Amniotic stem cell (primary cell): ENCODE data around the gene ZNF668.
"Not testable (repeated sequence)": the region's sequence is repeated elsewhere in the genome, so short reads cannot be mapped to it uniquely, and the experiment has no call there.

Experiments used
- DNase-seq: peaks from one replicate; lab custom pipeline; 2025; lab: John Stamatoyannopoulos, UW

The ZNF668 gene

GRCh38 chr16:31100876-31101641 is 27.0 kb upstream of the ZNF668 start:
- not testable (repeated sequence) for DNase-seq

- DNase-seq, result no peak
These were observed 26.0 kb upstream of the ZNF668 start for GRCh38 chr16:31099860-31100638.

- peak; percentile 99 for DNase-seq
These were observed 20.5 kb upstream of the ZNF668 start, which contains the start of gene VKORC1 for GRCh38 chr16:31094424-31095120. Gene VKORC1, minus strand, starts transcription at chr16:31094797. Its CDS starts 68 bp downstream, at chr16:31094729.

- DNase-seq, result no peak
These were observed 20.0 kb upstream of the ZNF668 start for GRCh38 chr16:31094088-31094423.

- DNase-seq, result no peak
These were observed 19.2 kb upstream of the ZNF668 start for GRCh38 chr16:31093132-31093703.

- no peak for DNase-seq
These were observed 18.3 kb upstream of the ZNF668 start for GRCh38 chr16:31092330-31092729.

- DNase-seq, result no peak
These were observed 16.5 kb upstream of the ZNF668 start for GRCh38 chr16:31090540-31090939.

GRCh38 chr16:31089199-31089598 is 15.2 kb upstream of the ZNF668 start:
- DNase-seq, result no peak

- DNase-seq, result no peak
These were observed 14.6 kb upstream of the ZNF668 start, which contains the start of gene PRSS53 for GRCh38 chr16:31088459-31089183. Gene PRSS53, minus strand, starts transcription at chr16:31088943. Its CDS starts 134 bp downstream, at chr16:31088809.

GRCh38 chr16:31087971-31088370 is 13.9 kb upstream of the ZNF668 start:
- no peak for DNase-seq

- no peak for DNase-seq
These were observed 13.4 kb upstream of the ZNF668 start for GRCh38 chr16:31087481-31087880.

- DNase-seq, result no peak
These were observed 12.5 kb upstream of the ZNF668 start for GRCh38 chr16:31086629-31086906.

- no peak for DNase-seq
These were observed 12.0 kb upstream of the ZNF668 start for GRCh38 chr16:31085873-31086628.

- no peak for DNase-seq
These were observed 11.4 kb upstream of the ZNF668 start for GRCh38 chr16:31085411-31085810.

- no peak for DNase-seq
These were observed 10.7 kb upstream of the ZNF668 start for GRCh38 chr16:31084584-31085302.

GRCh38 chr16:31083981-31084380 is 9.9 kb upstream of the ZNF668 start:
- DNase-seq, result no peak

- no peak for DNase-seq
These were observed 9.5 kb upstream of the ZNF668 start for GRCh38 chr16:31083556-31083955.

- DNase-seq, result no peak
These were observed 9.0 kb upstream of the ZNF668 start for GRCh38 chr16:31083081-31083480.

GRCh38 chr16:31082368-31083045 is 8.5 kb upstream of the ZNF668 start:
- DNase-seq, result no peak
